OCI-LY3 (cell line): ENCODE measurements around the gene ITGB1BP1.

ENCODE experiments used
- H2AFZ ChIP-seq: fragments of 200-600, 300-600 bp; shearing (Covaris generic); 2 replicates; pipeline ENCODE4 v1.6.0; 2014; ENCODE audit warnings: antibody characterized with exemption, low read depth, low read length
- H3K27ac ChIP-seq: fragments of 200-600, 300-600 bp; sonication (generic); 2 replicates; pipeline ENCODE4 v1.5.1; 2014; ENCODE audit warnings: mild to moderate bottlenecking, low read length, moderate library complexity, mixed read lengths
- H3K27me3 ChIP-seq: fragments of 200-600, 300-600 bp; sonication (generic); 2 replicates; pipeline ENCODE4 v1.6.1; 2014; ENCODE audit warnings: low read depth, low read length, mixed read lengths
- H3K36me3 ChIP-seq: fragments of 200-600, 300-600 bp; sonication (generic); replicated peaks from 2 replicates; pipeline ENCODE3; 2014; ENCODE audit warnings: low read depth, low read length, mixed read lengths
- H3K4me1 ChIP-seq: fragments of 300-600, 200-600 bp; sonication (generic); 2 replicates; pipeline ENCODE4 v1.6.1; 2014; ENCODE audit warnings: low read length, mixed read lengths
- H3K4me2 ChIP-seq: fragments of 200-600, 300-600 bp; sonication (generic); 2 replicates; pipeline ENCODE4 v1.6.1; 2014; ENCODE audit warnings: low read length, mixed read lengths
- H3K4me3 ChIP-seq: fragments of 300-600, 200-600 bp; sonication (generic); 2 replicates; pipeline ENCODE4 v1.5.1; 2014; ENCODE audit warnings: antibody characterized with exemption, mild to moderate bottlenecking, low read length, moderate library complexity
- H3K79me2 ChIP-seq: fragments of 300-600, 200-600 bp; shearing (Covaris generic); 2 replicates; pipeline ENCODE4 v1.6.1; 2014; ENCODE audit warnings: mild to moderate bottlenecking, low read length, mixed read lengths
- H3K9ac ChIP-seq: fragments of 300-600, 200-600 bp; shearing (Covaris generic); 2 replicates; pipeline ENCODE4 v1.6.0; 2014; ENCODE audit warnings: mild to moderate bottlenecking, low read length, moderate library complexity
- H3K9me3 ChIP-seq: fragments of 200-600, 300-600 bp; shearing (Covaris generic); 2 replicates; pipeline ENCODE4 v1.6.1; 2014; ENCODE audit warnings: low read length, mixed read lengths; ENCODE audit not compliant: insufficient read depth
- H4K20me1 ChIP-seq: fragments of 200-600, 300-600 bp; sonication (generic); 2 replicates; pipeline ENCODE4 v1.6.1; 2016; ENCODE audit warnings: low read length, mixed read lengths; ENCODE audit not compliant: insufficient read depth
- EZH2phosphoT487 ChIP-seq: fragments of 200-600 bp; shearing (Covaris generic); IDR thresholded peaks from 2 replicates; pipeline ENCODE4 v1.6.1; 2018; ENCODE audit warnings: antibody characterized with exemption, mixed run types, low read depth
- TF ChIP-seq, protein P1 (sequence below): fragments of 200-600, 300-600 bp; sonication (generic); IDR thresholded peaks from 2 replicates; pipeline ENCODE4 v1.5.1; 2014; ENCODE audit warnings: antibody characterized with exemption, low read length, low read depth

ITGB1BP1 gene

DNA sequence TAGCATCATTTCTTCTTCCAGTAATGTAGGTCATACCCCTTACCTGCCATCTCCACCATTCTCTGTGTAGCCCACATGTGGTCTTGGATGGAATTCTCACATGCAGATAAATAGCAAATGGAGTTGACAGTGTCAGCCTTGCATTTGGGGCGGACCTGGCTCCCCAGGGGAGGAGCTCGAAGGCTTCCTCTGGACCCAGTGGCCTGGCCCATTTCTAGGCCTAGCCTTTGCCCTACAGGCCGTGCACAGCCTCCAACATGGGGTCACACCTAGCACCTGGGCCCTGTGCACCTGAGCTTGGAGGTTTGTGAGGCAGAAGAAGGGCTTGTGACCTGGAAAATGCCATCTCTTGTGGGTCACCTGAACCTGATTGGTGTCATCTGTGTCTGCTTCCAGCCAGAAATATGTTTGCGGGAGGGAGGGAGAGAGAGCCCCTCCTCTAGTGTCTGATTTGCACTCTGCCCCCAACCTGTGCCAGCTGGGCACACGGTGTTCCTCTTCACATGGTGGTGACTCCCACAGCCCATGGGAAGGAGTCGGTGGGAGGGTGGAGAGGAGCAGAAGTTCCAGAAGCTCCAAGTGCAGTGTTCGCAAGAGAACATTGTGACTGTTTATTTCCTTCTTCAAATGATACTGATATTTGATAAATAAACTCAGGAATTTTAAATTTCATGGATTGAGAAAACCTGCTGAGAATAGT is 33.0 kb downstream of the ITGB1BP1 start:
- Histone ChIP-seq H3K4me1 (peaks cover 5% of the 10 kb centered on the region; the same call in 1 of the 2 replicates), H3K9ac (no peak overlapping the region), H4K20me1 (no peaks in the 10 kb centered on the region), H2AFZ (no peak overlapping the region), H3K36me3 (no peaks in the 10 kb centered on the region), H3K27ac (no peak overlapping the region), H3K79me2 (no peaks in the 10 kb centered on the region), H3K4me3 (no peak overlapping the region), H3K4me2 (no peak overlapping the region), H3K27me3 (no peaks in the 10 kb centered on the region), H3K9me3 (no peaks in the 10 kb centered on the region)
- TF ChIP-seq EZH2phosphoT487, result no peak
- TF ChIP-seq, protein P1, sequence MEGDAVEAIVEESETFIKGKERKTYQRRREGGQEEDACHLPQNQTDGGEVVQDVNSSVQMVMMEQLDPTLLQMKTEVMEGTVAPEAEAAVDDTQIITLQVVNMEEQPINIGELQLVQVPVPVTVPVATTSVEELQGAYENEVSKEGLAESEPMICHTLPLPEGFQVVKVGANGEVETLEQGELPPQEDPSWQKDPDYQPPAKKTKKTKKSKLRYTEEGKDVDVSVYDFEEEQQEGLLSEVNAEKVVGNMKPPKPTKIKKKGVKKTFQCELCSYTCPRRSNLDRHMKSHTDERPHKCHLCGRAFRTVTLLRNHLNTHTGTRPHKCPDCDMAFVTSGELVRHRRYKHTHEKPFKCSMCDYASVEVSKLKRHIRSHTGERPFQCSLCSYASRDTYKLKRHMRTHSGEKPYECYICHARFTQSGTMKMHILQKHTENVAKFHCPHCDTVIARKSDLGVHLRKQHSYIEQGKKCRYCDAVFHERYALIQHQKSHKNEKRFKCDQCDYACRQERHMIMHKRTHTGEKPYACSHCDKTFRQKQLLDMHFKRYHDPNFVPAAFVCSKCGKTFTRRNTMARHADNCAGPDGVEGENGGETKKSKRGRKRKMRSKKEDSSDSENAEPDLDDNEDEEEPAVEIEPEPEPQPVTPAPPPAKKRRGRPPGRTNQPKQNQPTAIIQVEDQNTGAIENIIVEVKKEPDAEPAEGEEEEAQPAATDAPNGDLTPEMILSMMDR, result no peak

- TF ChIP-seq, protein P1, result no peak
- no peak for TF ChIP-seq EZH2phosphoT487
- Histone ChIP-seq H3K27ac (no peak overlapping the region), H3K4me1 (peaks cover 5% of the 10 kb centered on the region; the same call in 1 of the 2 replicates), H3K79me2 (no peaks in the 10 kb centered on the region), H3K27me3 (no peaks in the 10 kb centered on the region), H3K9me3 (no peaks in the 10 kb centered on the region), H4K20me1 (no peaks in the 10 kb centered on the region), H3K9ac (no peak overlapping the region), H2AFZ (no peak overlapping the region), H3K36me3 (no peaks in the 10 kb centered on the region), H3K4me2 (no peak overlapping the region), H3K4me3 (no peak overlapping the region)
These were observed 34.1 kb downstream of the ITGB1BP1 start for GRCh38 chr2:9388950-9389911.

- no peak for TF ChIP-seq EZH2phosphoT487
- TF ChIP-seq, protein P1, result no peak
These were observed 35.1 kb downstream of the ITGB1BP1 start for GRCh38 chr2:9388199-9388681.

DNA sequence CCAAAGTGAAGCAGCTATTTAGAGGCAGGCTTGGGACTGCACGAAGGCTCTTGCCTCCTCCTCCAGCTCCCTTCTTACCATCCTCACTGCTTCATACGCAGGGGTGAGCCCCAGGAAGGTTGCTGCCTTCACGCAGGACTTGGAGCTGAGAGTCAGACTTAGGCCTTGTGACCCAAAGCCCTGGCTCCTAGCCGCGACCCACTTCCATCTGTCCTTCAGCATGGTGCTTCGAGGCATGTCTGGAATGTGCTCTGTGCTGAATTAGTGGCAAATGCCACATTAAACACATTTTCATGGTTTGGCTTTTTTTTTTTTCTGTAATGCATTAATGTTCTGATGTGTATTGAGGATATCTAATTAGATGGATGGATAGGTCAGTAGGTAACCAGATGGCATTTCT is 37.5 kb downstream of the ITGB1BP1 start:
- Histone ChIP-seq H3K4me2 (no peak overlapping the region), H3K27ac (no peak overlapping the region), H4K20me1 (no peaks in the 10 kb centered on the region), H3K27me3 (no peaks in the 10 kb centered on the region), H3K4me1 (peaks cover 5% of the 10 kb centered on the region; the same call in 1 of the 2 replicates), H2AFZ (no peak overlapping the region), H3K79me2 (no peaks in the 10 kb centered on the region), H3K9ac (no peak overlapping the region), H3K4me3 (no peak overlapping the region), H3K9me3 (no peaks in the 10 kb centered on the region), H3K36me3 (no peaks in the 10 kb centered on the region)
- TF ChIP-seq, protein P1, result no peak
- TF ChIP-seq EZH2phosphoT487, result no peak

More at GRCh38 chr2:9388199-9388681, 35.1 kb downstream of the ITGB1BP1 start:
- Histone ChIP-seq H2AFZ (no peak overlapping the region), H4K20me1 (no peaks in the 10 kb centered on the region), H3K4me3 (no peak overlapping the region), H3K4me2 (no peak overlapping the region), H3K9me3 (no peaks in the 10 kb centered on the region), H3K27me3 (no peaks in the 10 kb centered on the region), H3K27ac (no peak overlapping the region), H3K79me2 (no peaks in the 10 kb centered on the region), H3K9ac (no peak overlapping the region), H3K36me3 (no peaks in the 10 kb centered on the region), H3K4me1 (peaks cover 5% of the 10 kb centered on the region; the same call in 1 of the 2 replicates)
